Panc1 (cell line): ENCODE data around the gene C3orf85. TPM values are rescaled to one million over a fixed set of nuclear protein-coding genes. Genes with fewer than 3 reads are reported as not detected.
"Not testable (repeated sequence)": the region's sequence is repeated elsewhere in the genome, so short reads cannot be mapped to it uniquely, and the experiment has no call there.

Experiments
- ATAC-seq: fragments of 200-7000 bp; cut with Tn5 transposase; 2 replicates; pipeline ENCODE4 v1.9.1; 2020; ENCODE audit warnings: mild to moderate bottlenecking, moderate library complexity
- BruUV-seq: library from RNA; stranded (reverse); fragments of 400-500 nt; replicated peaks from 2 replicates; lab custom pipeline; 2021; lab: Mats Ljungman, UMichigan
- CTCF ChIA-PET: fragments of 300-600 bp; sonication (Branson Sonifier 250); formaldehyde crosslinking; loops from one replicate; lab custom pipeline; 2022; ENCODE audit warnings: antibody characterized with exemption; lab: Charles Lee
- POLR2A ChIA-PET: fragments of 300-600 bp; sonication (Branson Sonifier 250); formaldehyde crosslinking; loops from one replicate; lab custom pipeline; 2022; ENCODE audit warnings: antibody characterized with exemption; lab: Charles Lee
- DNase-seq: peaks from one replicate; pipeline ENCODE4 v3.0.0-alpha.2; 2010; ENCODE audit warnings: low read depth, low spot score
- H3K27ac ChIP-seq: 2 replicates; pipeline ENCODE4 v1.5.1; 2011; ENCODE audit warnings: mild to moderate bottlenecking, low read length, inconsistent platforms
- H3K27me3 ChIP-seq: fragments of 200-500 bp; sonication (Bioruptor generic); 2 replicates; pipeline ENCODE4 v1.6.0; 2014; ENCODE audit warnings: low read length, inconsistent platforms; ENCODE audit not compliant: control insufficient read depth, insufficient read depth
- H3K36me3 ChIP-seq: fragments of 200-500 bp; sonication (Bioruptor generic); 2 replicates; pipeline ENCODE4 v1.5.1; 2014; ENCODE audit warnings: inconsistent platforms, mild to moderate bottlenecking, low read length, moderate library complexity; ENCODE audit not compliant: control insufficient read depth, insufficient read depth
- H3K4me1 ChIP-seq: 2 replicates; pipeline ENCODE4 v1.5.1; 2011; ENCODE audit warnings: inconsistent platforms, mild to moderate bottlenecking, low read length, moderate library complexity; ENCODE audit not compliant: control insufficient read depth, insufficient read depth
- H3K4me3 ChIP-seq, 2 experiments: 2 replicates each; pipeline ENCODE4 v1.5.1; 2011 to 2012; ENCODE audit warnings: low read depth in 2 of 2, low read length in 2 of 2, mild to moderate bottlenecking in 2 of 2, inconsistent platforms in 1 of 2, moderate library complexity in 1 of 2
- H3K9me3 ChIP-seq: fragments of 200-500 bp; sonication (Bioruptor generic); 2 replicates; pipeline ENCODE4 v1.5.1; 2014; ENCODE audit warnings: low read depth, mild to moderate bottlenecking, inconsistent platforms, low read length, moderate library complexity; ENCODE audit not compliant: control insufficient read depth, insufficient read depth
- POLR2AphosphoS5 ChIP-seq: IDR thresholded peaks from 2 replicates; pipeline ENCODE4 v1.6.1; 2012; ENCODE audit warnings: mild to moderate bottlenecking, low read depth, low read length, moderate library complexity
- SIN3A ChIP-seq: IDR thresholded peaks from 2 replicates; pipeline ENCODE4 v1.6.1; 2012; ENCODE audit warnings: low read depth, mild to moderate bottlenecking, low read length, moderate library complexity, borderline replicate concordance; ENCODE audit not compliant: insufficient read depth
- TCF7L2 ChIP-seq: IDR thresholded peaks from 2 replicates; pipeline ENCODE4 v1.6.1; 2011; ENCODE audit warnings: mild to moderate bottlenecking, low read depth, low read length, inconsistent platforms
- in situ Hi-C: cut with HindIII; loops from 2 replicates; pipeline ENCODE4 v1.10.0; 2016; ENCODE audit warnings: low sequenced_read_pairs, low pct_unique_long_range_greater_than_20kb
- intact Hi-C: fragments of 100-400 bp; cut with micrococcal nuclease; formaldehyde crosslinking; loops from one replicate; pipeline ENCODE4 v1.10.0; 2022; ENCODE audit not compliant: unreplicated experiment
- total RNA-seq: library from RNA; stranded (reverse); gene quantifications from one replicate; pipeline ENCODE4 v1.2.1, GENCODE V29; 2021; ENCODE audit not compliant: unreplicated experiment
- TF ChIP-seq, protein P1 (sequence below): fragments of 450-650 bp; IDR thresholded peaks from 2 replicates; pipeline ENCODE4 v1.5.1; 2017; ENCODE audit warnings: mild to moderate bottlenecking
- TF ChIP-seq, protein P2 (sequence below), 2 experiments: IDR thresholded peaks; 2 replicates each; pipeline ENCODE4 v1.6.1; 2011 to 2012; ENCODE audit warnings: low read depth in 2 of 2, control low read depth in 1 of 2, low read length in 1 of 2, mild to moderate bottlenecking in 1 of 2, moderate library complexity in 1 of 2; ENCODE audit not compliant: insufficient read depth in 1 of 2

C3orf85 gene
- total RNA-seq, 1 experiment from 2014 or later, result not detected

DNA sequence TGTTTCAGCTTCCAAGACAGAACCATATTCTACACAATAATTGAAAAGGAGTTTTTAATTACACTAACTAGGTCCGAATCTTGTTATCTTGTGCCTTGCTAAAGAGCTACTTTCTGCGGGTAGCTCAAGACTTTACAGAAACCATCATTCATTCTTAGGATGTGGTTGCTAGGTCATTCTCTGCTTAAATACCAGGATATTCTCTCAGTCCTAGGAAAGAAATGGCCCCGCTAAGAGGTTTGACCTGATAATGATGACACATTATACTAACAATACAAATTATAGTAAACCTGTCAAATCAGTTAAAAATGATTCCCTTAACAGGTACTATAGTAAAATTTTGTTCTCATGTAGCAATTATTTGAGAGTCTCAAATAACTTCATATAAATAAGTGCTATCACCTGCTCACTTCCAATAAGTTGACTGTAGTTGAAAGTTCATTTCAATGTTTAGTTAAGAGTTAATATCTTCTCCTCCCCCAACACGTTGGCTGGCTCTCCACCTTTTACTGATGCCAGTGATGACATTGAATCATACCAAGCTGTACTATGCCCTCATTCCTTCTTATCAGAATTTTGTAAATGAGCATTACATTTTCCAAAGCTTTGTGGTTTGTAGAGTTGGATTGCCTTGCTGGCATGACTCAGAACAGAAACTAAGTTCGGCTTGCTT is 3.6 kb upstream of the C3orf85 start:
- DNase-seq (no peak), ATAC-seq (no peak)
- TF ChIP-seq POLR2AphosphoS5, result no peak
- TF ChIP-seq, protein P1, sequence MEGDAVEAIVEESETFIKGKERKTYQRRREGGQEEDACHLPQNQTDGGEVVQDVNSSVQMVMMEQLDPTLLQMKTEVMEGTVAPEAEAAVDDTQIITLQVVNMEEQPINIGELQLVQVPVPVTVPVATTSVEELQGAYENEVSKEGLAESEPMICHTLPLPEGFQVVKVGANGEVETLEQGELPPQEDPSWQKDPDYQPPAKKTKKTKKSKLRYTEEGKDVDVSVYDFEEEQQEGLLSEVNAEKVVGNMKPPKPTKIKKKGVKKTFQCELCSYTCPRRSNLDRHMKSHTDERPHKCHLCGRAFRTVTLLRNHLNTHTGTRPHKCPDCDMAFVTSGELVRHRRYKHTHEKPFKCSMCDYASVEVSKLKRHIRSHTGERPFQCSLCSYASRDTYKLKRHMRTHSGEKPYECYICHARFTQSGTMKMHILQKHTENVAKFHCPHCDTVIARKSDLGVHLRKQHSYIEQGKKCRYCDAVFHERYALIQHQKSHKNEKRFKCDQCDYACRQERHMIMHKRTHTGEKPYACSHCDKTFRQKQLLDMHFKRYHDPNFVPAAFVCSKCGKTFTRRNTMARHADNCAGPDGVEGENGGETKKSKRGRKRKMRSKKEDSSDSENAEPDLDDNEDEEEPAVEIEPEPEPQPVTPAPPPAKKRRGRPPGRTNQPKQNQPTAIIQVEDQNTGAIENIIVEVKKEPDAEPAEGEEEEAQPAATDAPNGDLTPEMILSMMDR, result no peak
- TF ChIP-seq TCF7L2, result no peak
- TF ChIP-seq, protein P2, sequence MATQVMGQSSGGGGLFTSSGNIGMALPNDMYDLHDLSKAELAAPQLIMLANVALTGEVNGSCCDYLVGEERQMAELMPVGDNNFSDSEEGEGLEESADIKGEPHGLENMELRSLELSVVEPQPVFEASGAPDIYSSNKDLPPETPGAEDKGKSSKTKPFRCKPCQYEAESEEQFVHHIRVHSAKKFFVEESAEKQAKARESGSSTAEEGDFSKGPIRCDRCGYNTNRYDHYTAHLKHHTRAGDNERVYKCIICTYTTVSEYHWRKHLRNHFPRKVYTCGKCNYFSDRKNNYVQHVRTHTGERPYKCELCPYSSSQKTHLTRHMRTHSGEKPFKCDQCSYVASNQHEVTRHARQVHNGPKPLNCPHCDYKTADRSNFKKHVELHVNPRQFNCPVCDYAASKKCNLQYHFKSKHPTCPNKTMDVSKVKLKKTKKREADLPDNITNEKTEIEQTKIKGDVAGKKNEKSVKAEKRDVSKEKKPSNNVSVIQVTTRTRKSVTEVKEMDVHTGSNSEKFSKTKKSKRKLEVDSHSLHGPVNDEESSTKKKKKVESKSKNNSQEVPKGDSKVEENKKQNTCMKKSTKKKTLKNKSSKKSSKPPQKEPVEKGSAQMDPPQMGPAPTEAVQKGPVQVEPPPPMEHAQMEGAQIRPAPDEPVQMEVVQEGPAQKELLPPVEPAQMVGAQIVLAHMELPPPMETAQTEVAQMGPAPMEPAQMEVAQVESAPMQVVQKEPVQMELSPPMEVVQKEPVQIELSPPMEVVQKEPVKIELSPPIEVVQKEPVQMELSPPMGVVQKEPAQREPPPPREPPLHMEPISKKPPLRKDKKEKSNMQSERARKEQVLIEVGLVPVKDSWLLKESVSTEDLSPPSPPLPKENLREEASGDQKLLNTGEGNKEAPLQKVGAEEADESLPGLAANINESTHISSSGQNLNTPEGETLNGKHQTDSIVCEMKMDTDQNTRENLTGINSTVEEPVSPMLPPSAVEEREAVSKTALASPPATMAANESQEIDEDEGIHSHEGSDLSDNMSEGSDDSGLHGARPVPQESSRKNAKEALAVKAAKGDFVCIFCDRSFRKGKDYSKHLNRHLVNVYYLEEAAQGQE (IDR thresholded peaks at IDR 0.05; ENCODE audit: insufficient read depth in 1 of 2, low read depth in 2 of 2, low read length in 1 of 2), result no peak
- TF ChIP-seq SIN3A, result no peak
- POLR2A ChIA-PET, result no interaction called here
- CTCF ChIA-PET, result no interaction called here
- Histone ChIP-seq H3K9me3 (no peaks in the 10 kb centered on the region), H3K27ac (no peak overlapping the region), H3K4me1 (no peaks in the 10 kb centered on the region), H3K4me3 (no peak overlapping the region), H3K36me3 (no peaks in the 10 kb centered on the region), H3K27me3 (no peaks in the 10 kb centered on the region)
- in situ Hi-C loops, result no loop called here
- BruUV-seq, result no TSS peak
- intact Hi-C loops, result no loop called here

DNA sequence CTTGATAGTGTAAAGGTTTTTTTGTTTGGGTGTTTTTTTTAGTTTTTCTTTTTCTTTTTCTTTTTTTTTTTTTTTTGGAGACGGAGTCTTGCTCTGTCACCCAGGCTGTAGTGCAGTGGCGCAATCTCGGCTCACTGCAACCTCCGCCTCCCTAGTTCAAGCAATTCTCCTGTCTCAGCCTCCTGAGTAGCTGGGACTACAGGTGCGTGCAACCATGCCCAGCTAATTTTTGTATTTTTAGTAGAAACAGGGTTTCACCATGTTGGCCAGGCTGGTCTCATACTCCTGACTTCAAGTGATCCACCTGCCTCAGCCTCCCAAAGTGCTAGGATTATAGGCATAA is 3.1 kb upstream of the C3orf85 start:
- BruUV-seq, CTCF ChIA-PET, H3K27ac ChIP-seq, POLR2A ChIA-PET, intact Hi-C loops, H3K27me3 ChIP-seq, H3K9me3 ChIP-seq, in situ Hi-C loops, H3K4me3 ChIP-seq, DNase-seq, H3K36me3 ChIP-seq, ATAC-seq, H3K4me1 ChIP-seq: not testable (repeated sequence)

DNA sequence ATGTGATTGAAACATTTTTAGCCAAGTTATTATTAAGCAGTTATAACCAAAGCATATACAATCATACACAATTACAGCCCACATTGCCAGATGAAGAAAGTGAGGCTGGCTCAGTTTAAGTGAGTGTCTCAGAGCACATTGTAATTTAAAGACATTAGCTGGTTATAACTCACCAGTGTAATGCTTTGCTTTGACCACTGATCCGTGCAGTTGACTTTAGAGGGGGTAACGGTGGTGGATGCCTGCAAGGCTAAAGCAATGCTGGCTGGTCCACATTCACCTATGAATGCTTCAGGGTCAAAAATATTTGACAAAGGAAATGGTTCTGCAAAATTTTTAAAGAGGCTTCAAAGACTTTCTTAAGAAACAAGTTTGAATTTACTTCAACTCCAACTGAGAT is 1.2 kb downstream of the C3orf85 start:
- intact Hi-C loops (no loop called here), in situ Hi-C loops (no loop called here)
- no peaks in the 10 kb centered on the region for H3K36me3 ChIP-seq
- ChIA-PET POLR2A (no interaction called here), CTCF (no interaction called here)
- DNase-seq (no peak), ATAC-seq (no peak)
- H3K4me3 ChIP-seq, result no peak overlapping the region
- H3K4me1 ChIP-seq, result no peaks in the 10 kb centered on the region
- TF ChIP-seq POLR2AphosphoS5, result no peak
- TF ChIP-seq TCF7L2, result no peak
- TF ChIP-seq, protein P1, result no peak
- TF ChIP-seq, protein P2 (IDR thresholded peaks at IDR 0.05; ENCODE audit: insufficient read depth in 1 of 2, low read depth in 2 of 2, low read length in 1 of 2), result no peak
- no peak for TF ChIP-seq SIN3A
- H3K27me3 ChIP-seq, result no peaks in the 10 kb centered on the region
- H3K9me3 ChIP-seq, result no peaks in the 10 kb centered on the region
- no TSS peak for BruUV-seq
- H3K27ac ChIP-seq, result no peak overlapping the region
